ENCODE measurements around the gene AGAP1. TPM values are rescaled to one million over a fixed set of nuclear protein-coding genes. Genes with fewer than 3 reads are reported as not detected.

AGAP1 gene
- total and polyA plus RNA-seq, 11 donors, result 5.9 to 21.6 (median 18.9) TPM

- intact Hi-C loops (cut with DNase I), result no loop called here
Measured at GRCh38 chr2:235623111-235623510, 129.3 kb downstream of the AGAP1 start.

GRCh38 chr2:235623752-235624151, 129.9 kb downstream of the AGAP1 start:
- WGBS, 4 donors, result 88 to 97% (median 89%) methylated on average over 2 of the region's 2 CpGs
- no peak for DNase-seq
- no peak for TF ChIP-seq POLR2A (IDR thresholded peaks at IDR 0.05)
- no peak for TF ChIP-seq CTCF (IDR thresholded peaks at IDR 0.05)
- H3K27me3 ChIP-seq, result no peaks in the 10 kb centered on the region
- no peak overlapping the region for H3K4me3 ChIP-seq
- intact Hi-C loops (cut with DNase I), result no loop called here
- H3K4me1 ChIP-seq, result peaks cover 0 to 23% (median 11%) of the 10 kb centered on the region in 12 donors
- no peak for ATAC-seq
- no peaks in the 10 kb centered on the region for H3K9me3 ChIP-seq
- no peaks in the 10 kb centered on the region for H3K36me3 ChIP-seq
- no peak overlapping the region for H3K27ac ChIP-seq

More at GRCh38 chr2:235623111-235623510, 129.3 kb downstream of the AGAP1 start:
- Histone ChIP-seq H3K4me3 (no peak overlapping the region), H3K4me1 (peaks cover 0 to 25% (median 10%) of the 10 kb centered on the region in 12 donors), H3K9me3 (no peaks in the 10 kb centered on the region), H3K36me3 (no peaks in the 10 kb centered on the region), H3K27me3 (no peaks in the 10 kb centered on the region), H3K27ac (no peak overlapping the region)
- no peak for DNase-seq
- TF ChIP-seq POLR2A (IDR thresholded peaks at IDR 0.05) (no peak), CTCF (IDR thresholded peaks at IDR 0.05) (no peak)
- no peak for ATAC-seq
- WGBS, 4 donors, result 82 to 91% (median 86%) methylated on average over 9 of the region's 9 CpGs

- TF ChIP-seq POLR2A (IDR thresholded peaks at IDR 0.05) (no peak), CTCF (IDR thresholded peaks at IDR 0.05) (no peak)
- intact Hi-C loops (cut with DNase I), result no loop called here
- H3K9me3 ChIP-seq, result no peaks in the 10 kb centered on the region
Measured at GRCh38 chr2:235626658-235627057, 132.8 kb downstream of the AGAP1 start.

GRCh38 chr2:235627682-235628081, 133.8 kb downstream of the AGAP1 start:
- H3K27ac ChIP-seq, result peak overlapping the region in 7 of 12 donors; percentile 18 to 60 (median 49)
- ATAC-seq (peak; percentile 17 to 59 (median 37)), DNase-seq (no peak)
- no peaks in the 10 kb centered on the region for H3K9me3 ChIP-seq
- TF ChIP-seq POLR2A (IDR thresholded peaks at IDR 0.05), result no peak
- no peaks in the 10 kb centered on the region for H3K27me3 ChIP-seq
- H3K4me1 ChIP-seq, result peaks cover 0 to 17% (median 11%) of the 10 kb centered on the region in 12 donors
- WGBS, 4 donors, result 58 to 70% (median 60%) methylated on average over 4 of the region's 4 CpGs
- no peaks in the 10 kb centered on the region for H3K36me3 ChIP-seq
- intact Hi-C loops (cut with DNase I), result no loop called here
- H3K4me3 ChIP-seq, result no peak overlapping the region

More at GRCh38 chr2:235626658-235627057, 132.8 kb downstream of the AGAP1 start:
- no peaks in the 10 kb centered on the region for H3K36me3 ChIP-seq
- H3K4me1 ChIP-seq, result peaks cover 0 to 21% (median 11%) of the 10 kb centered on the region in 12 donors
- no peak overlapping the region for H3K4me3 ChIP-seq
- no peak overlapping the region for H3K27ac ChIP-seq
- H3K27me3 ChIP-seq, result no peaks in the 10 kb centered on the region
- no peak for ATAC-seq
- no peak for DNase-seq
- 95 to 97% (median 96%) methylated on average over 5 of the region's 5 CpGs for whole genome bisulfite sequencing, 4 donors

- no peak overlapping the region for H3K27ac ChIP-seq
- DNase-seq (no peak), ATAC-seq (no peak)
- H3K36me3 ChIP-seq, result no peaks in the 10 kb centered on the region
- peaks cover 0 to 23% (median 11%) of the 10 kb centered on the region in 12 donors for H3K4me1 ChIP-seq
- WGBS, 4 donors, result 83 to 95% (median 91%) methylated on average over 21 of the region's 21 CpGs
- no peaks in the 10 kb centered on the region for H3K9me3 ChIP-seq
- H3K27me3 ChIP-seq, result no peaks in the 10 kb centered on the region
- intact Hi-C loops (cut with DNase I), result no loop called here
- H3K4me3 ChIP-seq, result no peak overlapping the region
- TF ChIP-seq CTCF (IDR thresholded peaks at IDR 0.05) (no peak), POLR2A (IDR thresholded peaks at IDR 0.05) (no peak)
Measured at GRCh38 chr2:235630718-235631296, 137.0 kb downstream of the AGAP1 start.

Data from heart left ventricle (tissue), 16 donors.